SHP77 (cell line): ENCODE measurements around the gene KCND3.

ENCODE experiments used
- DNase-seq, 2 experiments: peaks; one replicate each; lab custom pipeline; 2025; lab: John Stamatoyannopoulos, UW

KCND3 gene

DNA sequence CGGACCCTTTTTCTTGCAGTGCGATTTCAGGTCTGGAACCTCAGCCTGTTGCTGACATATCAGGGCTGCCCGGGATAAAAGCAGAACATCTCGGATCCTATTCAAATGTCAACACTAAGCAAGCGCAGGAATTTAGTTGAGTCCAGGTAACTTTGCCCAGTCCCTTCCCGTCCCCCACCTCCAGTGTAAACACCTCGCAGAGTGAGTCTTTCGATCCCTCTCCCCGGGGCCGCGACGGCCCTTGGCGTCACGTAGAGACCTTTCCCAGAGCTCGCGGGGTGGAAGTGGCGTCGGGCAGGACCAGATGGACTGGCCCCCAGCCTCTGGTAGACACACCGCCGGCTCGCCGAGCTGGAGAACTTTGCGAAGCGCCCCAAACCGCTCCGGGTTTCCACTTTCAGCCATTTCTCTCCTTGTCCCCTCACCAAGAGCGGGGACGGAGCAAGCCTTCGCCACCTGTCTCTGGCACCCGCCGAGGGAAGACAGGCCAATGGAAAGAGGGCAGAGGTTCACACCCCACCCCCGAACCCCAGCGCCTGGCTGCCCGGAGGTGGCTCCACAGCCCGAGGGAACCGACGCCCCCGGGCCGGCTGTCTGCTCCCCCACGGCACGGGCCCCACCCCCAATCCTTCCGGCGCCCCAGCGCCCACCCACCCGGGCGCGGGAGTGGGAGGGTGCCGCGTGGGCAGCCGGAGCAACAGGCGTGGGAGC lies 570 bp downstream of the KCND3 start:
- peak in 1 of 2 experiments; percentile 27 for DNase-seq

DNA sequence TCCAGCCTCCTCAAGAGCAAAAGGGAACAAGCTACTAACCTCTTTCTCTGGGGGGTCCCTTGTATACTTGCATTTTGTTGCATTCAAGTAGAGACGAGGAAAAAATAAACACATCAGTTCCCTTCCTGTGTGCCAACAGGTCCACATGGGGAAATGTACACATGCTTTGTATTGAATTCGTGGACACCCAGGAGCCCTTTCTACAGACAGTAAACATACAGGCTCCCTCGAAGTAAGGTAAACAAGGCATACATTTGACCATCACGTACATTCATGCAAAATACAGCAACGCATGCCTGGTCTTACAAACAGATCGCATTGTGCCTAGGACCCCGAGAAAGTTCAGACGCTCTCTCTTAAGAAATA lies 1.1 kb downstream of the KCND3 start:
- DNase-seq, result no peak

DNA sequence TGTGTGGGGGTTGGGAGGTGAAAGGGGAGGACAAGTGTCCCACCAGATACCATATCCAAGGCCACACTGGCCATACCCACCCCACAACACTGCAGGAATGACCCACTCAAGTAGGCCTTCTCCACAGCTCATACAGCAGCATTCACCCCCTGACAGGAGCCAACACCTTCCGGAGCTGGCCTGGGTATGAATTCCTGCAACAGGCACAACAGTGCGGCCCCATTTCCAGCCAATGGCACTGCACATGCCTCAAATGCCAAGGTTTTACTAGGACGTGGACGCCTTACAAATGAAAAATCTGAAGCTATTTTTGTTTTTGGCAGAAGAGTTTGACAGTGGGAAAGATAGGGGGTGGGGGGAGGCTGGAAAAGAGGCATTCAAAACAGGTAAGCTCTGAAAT lies 2.0 kb downstream of the KCND3 start:
- DNase-seq, result no peak

DNA sequence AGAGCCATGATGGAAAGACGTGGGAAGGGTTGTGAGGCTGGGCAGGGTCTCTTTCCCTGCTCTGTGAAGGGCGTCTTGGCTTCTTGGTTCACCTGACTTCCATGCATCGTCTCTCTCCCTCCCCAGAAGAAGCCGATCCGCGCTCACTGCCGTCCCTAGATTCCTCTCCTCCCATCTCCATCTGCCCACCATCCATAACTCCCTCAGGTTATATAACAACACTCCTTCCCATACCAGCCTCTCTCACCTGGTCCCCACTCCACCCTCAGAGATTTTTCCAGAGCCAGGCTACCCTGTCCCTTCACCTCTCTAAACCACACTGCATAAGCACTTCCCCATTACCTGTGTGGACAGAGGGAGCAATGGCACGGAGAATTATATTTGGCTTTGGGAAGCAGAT lies 6.0 kb downstream of the KCND3 start:
- DNase-seq, result no peak

DNA sequence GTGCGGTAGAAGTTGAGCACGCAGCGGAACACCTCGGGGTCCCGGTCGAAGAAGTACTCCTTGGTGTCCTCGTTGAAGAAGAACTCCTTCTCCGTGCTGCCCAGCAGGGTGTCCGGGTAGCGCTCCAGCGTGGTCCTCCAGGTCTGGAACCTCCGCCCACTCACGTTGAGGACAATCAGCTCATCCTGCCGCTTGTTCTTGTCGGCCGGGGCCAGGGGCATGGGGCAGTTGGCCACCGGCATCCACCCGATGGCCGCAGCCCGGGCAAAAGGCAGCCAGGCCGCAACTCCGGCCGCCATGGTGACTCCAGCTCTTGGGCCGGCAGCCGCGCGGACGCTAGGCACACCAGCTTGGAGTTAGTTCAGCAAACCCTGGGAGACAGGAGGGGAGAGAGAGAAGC lies 7.0 kb downstream of the KCND3 start:
- DNase-seq, result no peak

DNA sequence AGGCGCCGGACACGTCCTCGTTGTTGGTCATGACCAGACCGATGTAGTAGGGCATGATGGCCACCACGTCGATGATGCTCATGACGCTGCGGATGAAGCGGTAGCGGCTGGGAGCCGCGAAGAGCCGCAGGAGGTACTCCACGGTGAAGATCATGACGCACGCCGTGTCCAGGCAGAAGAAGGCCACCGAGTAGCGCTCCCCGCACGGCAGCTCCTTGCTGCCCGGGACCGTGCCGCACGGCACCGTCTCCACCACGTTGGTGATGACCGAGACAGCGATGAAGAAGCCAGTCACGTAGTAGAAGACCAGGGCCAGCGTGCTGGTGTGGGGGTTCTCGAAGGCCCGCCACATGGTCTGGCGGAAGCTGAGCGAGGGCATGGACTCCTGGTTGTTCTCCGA lies 7.6 kb downstream of the KCND3 start:
- no peak for DNase-seq

DNA sequence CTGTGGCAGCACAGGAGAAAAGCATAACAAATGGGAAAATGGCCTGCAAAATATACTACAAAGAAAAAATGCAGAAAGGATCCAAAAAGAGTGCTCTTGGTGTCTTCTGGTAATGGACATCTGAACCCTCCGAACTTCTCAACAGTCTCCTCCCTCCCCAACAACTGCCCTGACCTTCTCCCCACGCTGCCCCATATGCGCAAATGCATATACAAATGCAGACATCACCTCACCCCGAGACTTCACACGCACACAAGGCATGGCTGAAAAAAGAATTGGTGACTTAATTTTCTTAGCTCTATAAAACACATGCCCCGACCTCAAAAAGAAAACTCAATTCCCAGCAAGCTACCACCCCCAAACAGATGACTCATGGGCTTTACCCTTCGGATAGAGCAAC lies 8.4 kb downstream of the KCND3 start:
- DNase-seq, result no peak

DNA sequence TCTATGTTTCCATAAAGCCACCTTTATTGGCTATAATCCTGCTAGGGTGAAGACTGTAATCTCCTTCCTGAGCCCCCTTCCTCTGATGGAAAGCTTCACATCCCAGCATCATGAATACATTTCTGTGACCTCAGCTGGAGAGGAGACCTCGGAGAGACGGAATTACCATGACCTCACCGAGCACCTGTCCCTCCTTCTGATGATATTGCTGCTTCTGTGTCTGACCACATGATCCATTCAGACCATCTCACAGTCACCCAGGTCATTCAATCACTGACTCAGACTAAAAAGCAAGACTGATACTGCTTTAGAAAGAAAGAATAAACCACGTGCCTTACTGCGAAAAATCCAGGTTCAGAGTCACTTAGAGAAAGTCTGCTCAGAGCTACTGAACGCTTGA lies 8.8 kb downstream of the KCND3 start:
- peak; percentile 74 to 77 for DNase-seq

DNA sequence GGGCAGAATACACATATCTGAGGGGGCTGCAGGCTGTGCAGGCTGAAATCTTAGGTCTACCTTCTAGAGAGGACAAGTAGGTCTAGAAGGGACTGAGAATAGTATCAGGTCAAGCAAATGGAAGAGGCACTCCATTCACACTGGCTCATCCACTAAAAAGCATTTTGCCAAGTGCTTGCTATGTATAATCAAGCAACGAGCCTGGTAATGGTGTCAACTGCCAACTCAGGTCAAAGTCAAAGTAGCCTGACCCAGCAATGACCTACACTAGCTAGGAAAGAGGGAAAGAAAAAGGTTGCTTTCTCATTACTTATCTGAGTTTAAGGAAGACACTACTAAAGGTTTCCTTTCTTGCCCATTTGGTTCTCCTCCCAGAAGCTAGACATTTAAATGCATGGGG lies 10.8 kb downstream of the KCND3 start:
- DNase-seq, result no peak

DNA sequence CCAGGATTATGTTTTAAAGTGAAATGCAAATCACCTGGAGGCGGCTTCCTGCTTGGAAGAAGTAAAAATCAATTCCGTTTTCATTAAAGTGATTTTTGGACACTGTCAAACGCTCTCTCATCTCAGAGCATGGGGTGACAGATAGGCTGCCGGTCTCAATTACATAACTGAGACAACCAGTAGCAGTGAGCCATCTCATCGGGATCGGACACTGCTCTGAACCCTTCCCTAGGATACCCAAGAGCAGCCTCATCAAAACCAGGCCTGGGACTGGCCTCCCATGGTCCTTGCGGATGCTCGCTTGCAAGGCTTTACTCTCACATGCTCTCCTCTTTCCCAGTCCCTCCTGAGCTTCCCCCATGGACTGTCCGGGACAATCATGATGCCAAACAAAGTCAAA lies 12.1 kb downstream of the KCND3 start:
- DNase-seq, result no peak

DNA sequence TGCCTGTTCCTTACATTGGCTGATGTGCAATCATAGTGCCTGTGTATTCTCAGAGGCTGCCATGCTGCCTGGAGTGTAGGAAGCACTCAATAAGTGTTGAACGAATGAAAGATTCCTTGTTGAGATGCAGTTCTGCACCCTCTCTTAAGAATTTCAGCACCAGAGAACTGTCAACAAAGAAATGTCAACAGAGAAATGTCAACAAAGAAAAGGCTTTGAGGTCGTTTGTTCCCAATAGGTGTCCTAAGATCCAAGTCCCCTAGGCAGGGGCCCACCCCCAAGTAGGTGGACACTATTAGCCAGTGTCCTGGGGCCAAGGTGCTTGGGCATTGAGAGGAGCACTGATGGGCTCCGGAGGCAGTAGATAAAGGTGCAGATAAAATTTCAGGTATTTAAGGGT lies 12.6 kb downstream of the KCND3 start:
- no peak for DNase-seq

DNA sequence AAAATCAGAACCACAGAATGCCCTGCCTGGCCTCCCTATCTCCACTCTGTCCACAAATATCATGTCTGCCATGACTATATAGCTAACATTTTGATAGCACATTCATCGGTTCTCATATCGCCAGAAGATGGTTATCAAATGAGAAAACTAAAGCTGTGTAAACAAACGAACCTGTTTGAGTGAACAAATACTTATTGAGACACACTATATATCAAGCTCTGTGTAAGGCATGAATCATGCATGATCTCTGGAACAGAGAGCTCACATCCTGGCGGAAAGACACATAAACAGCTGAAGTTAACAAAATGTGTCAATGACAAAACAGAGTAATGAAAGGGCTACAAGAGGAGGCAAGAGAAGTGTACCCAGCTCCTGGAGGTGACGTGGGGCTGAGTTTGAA lies 13.1 kb downstream of the KCND3 start:
- DNase-seq, result peak; percentile 53 to 61

DNA sequence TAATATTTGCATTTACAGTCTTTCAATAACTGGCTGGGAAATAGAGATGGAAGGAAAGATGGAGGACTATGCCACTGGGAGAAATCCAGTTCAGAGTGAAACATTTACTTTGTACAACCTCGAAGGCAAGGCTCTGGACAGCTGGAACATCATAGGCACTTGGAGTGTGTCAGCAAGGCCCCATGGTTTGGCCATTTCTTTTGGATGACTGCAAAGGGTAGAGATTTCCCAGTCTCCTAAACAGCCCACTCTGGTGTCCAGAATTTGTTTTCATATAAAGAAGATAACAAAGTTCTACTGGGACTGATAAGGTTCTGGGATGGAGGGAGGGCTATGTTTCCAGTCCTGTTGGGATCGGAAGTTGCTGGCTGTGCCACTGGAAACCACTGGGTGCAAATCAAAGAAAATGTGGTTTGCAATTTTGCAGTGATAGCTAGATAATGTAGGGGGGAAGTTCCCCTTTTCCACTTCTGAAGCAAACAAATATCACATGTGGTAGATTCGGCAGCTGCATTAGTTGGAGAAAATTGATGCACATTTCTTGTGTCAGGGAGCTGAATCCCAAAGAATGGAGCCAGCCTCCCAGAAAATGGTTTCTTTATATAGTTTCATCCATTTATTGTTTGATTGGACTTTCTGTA lies 16.2 kb downstream of the KCND3 start:
- DNase-seq, result no peak

DNA sequence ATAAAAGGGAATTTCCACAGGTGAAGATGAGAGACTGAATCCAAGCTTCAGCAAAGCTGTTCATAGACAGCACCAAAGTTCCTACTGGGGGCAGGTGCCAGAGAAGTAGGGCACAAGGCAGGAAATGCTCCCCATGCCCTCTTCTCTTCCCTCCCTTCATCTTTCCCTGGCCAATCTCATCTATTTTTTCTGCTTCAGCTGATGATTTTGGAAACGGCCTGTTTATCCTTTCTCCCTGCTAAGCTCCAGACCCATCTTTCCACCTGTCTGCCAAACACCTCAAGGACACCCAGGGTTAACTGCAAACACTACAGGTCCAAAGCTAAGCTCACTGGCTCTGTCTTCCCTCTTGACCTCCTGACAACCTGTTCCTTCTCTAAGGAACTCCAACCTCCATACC lies 18.1 kb downstream of the KCND3 start:
- DNase-seq, result no peak

DNA sequence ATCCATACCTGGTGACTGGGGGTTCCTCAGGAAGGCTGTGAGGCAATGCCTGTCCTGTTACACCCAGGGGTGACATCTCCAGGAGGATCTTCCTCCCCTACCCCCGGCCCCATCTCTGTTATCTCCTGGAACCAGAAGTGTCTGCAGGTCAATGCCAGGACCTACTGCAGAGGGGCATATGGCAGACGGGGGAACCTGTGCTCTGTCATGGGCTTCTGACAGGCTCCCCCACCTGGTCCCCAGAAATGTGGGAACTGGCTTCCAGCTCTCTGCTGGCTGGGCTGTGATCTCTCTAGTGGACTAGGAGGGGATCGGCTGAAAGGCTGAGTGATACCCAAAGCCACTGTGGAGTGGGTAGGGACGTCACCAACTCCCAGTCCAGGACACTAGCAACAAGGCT lies 21.0 kb downstream of the KCND3 start:
- DNase-seq, result no peak

DNA sequence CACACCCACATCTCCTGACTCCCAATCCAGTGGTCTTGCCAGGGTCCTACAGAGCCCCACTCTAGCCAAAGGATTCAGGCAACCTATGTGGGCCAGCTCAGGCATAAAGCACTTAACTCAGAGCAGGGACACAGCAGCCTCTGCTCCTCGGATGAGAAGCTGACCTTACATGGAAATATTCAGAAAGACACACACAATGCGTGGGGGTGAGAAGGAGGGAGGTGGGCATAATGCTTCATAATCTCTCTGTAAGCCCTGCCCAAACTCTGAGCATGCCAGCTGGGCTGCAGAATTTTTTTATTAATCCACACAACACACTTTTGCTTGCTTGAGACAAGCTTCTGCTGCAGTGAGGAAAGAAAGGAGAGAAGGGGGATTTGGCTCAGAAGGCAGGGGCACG lies 21.6 kb downstream of the KCND3 start:
- no peak for DNase-seq

DNA sequence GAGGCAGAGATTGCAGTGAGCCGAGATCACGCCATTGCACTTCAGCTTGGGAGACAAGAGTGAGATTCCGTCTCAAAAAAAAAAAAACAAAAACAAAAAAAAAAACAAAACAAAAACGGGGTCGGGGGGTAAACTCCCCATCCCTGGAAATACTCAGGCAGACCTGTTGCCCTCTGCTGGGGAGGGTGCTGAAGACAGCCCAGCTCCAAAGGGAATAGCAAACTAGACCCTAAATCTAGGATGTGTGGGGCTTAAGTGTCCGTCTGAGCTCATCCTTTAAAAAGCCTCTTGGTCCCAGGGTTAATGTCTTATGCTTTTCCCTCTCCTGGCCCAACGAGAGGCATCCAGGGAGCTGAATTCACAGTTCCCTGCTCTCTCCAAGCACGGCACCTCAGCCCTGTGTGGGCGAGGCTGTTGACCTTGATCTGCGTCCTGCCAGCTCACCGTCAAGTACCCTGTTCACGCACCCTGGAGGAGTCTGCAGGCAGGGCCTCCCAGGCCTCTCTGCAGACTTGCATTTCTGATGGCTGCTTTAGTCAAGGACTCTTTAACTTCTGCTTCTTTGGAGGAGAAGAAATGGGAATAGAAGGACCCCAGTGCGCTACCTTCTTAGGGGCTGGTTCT lies 22.3 kb downstream of the KCND3 start:
- DNase-seq, result peak in 1 of 2 experiments; percentile 30

DNA sequence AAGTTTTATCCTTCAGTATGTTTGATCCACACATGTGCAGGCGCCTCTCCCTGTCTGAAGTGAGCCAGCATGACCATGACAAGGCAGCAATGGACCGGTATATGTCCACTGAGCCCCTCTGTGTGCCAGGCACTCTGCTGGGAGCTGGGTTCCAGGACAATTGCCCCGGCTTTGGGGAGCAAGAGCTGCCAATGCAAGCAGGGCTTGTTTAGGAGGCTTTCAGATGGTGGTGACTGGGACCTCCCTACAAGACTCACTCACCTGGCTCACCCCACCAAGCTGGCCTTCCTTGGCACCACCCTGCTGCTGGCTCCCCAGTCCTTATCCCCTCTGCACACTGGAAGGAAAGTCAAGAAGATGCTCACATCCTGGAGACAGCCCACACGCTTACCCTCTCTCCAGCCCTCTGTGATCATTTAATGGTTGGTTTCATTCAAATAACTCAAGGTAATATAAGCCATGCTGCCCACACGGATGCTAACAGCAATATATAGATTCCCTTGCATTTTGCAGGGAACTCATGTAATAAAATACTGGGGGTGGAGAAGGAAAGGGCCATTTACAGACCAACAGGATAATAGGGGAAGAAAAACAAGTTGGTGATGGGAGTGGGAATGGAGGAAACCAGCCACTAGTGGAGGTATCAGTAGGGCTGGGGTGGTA lies 23.6 kb downstream of the KCND3 start:
- DNase-seq, result no peak

DNA sequence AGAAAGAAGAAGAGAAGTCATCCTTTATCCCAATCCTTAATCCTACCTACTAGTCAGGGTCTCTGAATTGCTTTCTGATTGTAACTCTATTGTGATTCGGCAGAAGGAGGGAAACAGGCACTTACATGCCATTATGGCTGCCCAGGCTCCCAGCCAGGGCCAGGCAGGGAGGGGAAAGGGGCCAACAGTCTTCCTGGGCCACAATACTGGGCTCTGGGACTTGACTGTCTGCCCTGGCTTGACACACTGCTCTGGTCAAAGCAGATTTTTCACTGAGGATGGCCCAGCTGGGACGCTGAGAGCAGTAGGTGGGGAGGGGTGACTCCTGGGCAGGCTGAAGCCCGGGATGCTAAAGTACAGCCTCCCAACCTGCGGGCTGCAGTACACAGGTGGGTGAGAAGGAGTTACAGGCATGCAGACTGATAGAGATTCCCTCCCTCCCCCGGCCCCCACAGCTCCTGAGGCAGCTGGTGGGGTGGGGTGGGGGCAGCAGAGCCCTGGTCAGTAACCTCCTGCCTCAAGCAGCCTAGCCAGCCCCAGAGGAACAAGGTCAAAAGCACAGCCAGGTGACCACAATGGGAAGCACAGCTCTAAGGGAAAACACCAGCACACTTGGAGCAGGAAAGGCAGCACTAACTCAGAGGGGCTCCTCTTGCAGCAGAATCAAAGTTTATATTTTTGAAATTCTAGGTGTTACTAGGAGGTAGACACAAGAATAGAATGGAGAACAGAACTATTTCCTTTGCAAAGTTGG lies 25.3 kb downstream of the KCND3 start:
- DNase-seq, result no peak

DNA sequence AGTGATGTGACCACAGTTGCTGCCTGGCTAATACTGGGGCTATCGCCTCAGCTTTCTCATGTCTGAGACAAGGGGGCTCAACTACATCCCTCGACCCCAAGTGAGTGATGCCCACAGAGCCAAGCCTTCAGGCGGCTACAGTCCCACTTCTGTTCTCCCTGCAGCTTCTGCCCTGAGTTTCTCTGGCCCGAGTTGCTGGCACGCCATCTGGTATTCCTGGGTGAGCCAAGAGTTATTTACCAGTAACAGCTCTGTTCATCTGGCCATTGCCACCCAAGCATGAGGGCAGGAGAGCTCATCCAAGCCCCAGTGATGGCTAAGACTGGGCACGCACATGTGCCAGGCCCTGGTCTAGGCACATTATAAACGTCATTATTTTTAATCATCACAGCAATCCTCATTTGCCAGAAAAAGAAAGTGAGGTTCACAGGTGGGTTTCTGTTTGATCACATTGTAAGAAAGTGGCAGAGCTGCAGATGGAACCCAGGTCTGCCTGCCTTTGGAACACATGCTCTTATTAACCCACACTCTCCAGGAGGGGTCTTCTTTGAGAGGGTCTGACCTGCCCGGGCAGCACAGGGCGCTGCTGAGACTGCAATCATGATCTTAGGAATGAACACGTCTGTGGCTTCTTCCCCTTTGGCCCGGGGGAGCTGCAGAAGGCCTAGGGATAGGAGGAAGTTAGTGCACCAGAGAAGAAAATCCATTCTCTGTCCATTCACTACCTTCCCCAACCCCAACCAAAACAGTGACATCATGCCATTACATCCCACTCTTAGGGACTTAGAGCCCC lies 27.5 kb downstream of the KCND3 start:
- no peak for DNase-seq

DNA sequence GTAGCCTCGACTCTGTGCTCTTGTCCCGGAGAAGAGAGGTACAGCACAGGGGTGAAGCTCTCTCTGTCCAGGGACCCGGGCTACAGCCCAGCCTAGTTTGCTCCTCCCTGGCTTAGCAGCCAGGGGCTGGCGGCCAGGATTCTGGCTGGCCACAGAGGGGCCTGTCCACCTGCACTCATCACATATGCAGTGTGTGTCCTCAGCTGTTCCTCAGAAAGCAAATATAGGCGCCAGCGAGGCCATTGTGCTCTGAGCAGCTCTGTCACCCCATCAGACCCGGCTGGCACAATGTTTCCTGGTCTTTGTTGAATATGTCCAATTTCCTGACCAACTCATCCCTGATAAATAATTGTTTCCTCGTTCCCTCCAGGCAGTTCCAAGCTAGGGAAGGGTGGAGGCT lies 28.5 kb downstream of the KCND3 start:
- DNase-seq, result peak; percentile 77 to 83

DNA sequence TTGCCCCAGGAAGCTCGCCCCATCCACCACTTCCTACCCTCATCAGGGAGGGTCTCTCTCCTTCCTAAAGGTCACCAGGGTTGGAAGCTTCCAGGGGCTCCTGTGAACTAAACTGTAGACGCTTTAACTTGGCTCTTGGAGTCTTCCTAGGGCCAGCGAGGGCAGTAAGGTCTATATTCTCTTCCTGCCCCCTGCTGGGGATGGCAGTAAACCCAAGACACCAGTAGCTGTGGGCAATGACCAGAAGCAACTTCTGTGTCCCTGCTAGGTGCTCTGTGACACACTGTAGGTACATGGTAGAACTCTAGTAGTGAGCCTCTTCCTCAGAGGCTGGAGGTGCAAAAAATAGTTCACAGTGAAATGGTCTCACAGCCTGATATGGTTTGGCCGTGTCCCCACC lies 30.0 kb downstream of the KCND3 start:
- no peak for DNase-seq
